ENCODE data around the gene THAP7. TPM values are rescaled to one million over a fixed set of nuclear protein-coding genes. Genes with fewer than 3 reads are reported as not detected.

The THAP7 gene
- total and polyA plus RNA-seq, 8 donors: 9.0 to 54.9 (median 13.8) TPM

- Histone ChIP-seq H3K36me3 (peaks cover 0 to 25% (median under 1%) of the 10 kb centered on the region in 3 donors), H3K27me3 (no peaks in the 10 kb centered on the region), H3K27ac (no peak overlapping the region), H3K4me1 (peaks cover 0 to 3% (median 0%) of the 10 kb centered on the region in 3 donors), H3K4me3 (no peak overlapping the region), H3K9me3 (no peaks in the 10 kb centered on the region)
- intact Hi-C loops (cut with DNase I): no loop called here
- no peak for TF ChIP-seq CTCF (IDR thresholded peaks at IDR 0.05)
- DNase-seq: no peak
- WGBS, 2 donors: 90 to 95% methylated on average over 10 of the region's 10 CpGs
- no peak for FAIRE-seq
- ATAC-seq: no peak
These were observed 7.0 kb downstream of the THAP7 start for GRCh38 chr22:20994902-20995241.

GRCh38 chr22:20994128-20994901 lies 7.6 kb downstream of the THAP7 start:
- Histone ChIP-seq H3K9me3 (no peaks in the 10 kb centered on the region), H3K27me3 (no peaks in the 10 kb centered on the region), H3K4me3 (no peak overlapping the region), H3K27ac (no peak overlapping the region), H3K36me3 (peaks cover 0 to 19% (median 0%) of the 10 kb centered on the region in 3 donors), H3K4me1 (no peaks in the 10 kb centered on the region)
- WGBS, 2 donors: 93% methylated on average over 27 to 30 of the region's 30 CpGs
- FAIRE-seq (no peak), ATAC-seq (no peak), DNase-seq (peak in 2 of 6 donors; percentile 41 to 63)
- no peak for TF ChIP-seq CTCF (IDR thresholded peaks at IDR 0.05)
- intact Hi-C loops (cut with DNase I): no loop called here

GRCh38 chr22:20993304-20994127 lies 8.4 kb downstream of the THAP7 start:
- FAIRE-seq: no peak

GRCh38 chr22:20992456-20993303 lies 9.2 kb downstream of the THAP7 start:
- WGBS, 2 donors: 87 to 90% methylated on average over 21 of the region's 21 CpGs
- H3K36me3 ChIP-seq: peaks cover 0 to 18% (median 0%) of the 10 kb centered on the region in 3 donors
- DNase-seq: peak in 2 of 6 donors; percentile 51 to 70
- H3K4me3 ChIP-seq: no peak overlapping the region
- no peak overlapping the region for H3K27ac ChIP-seq
- ATAC-seq: no peak
- FAIRE-seq: no peak
- no peak for TF ChIP-seq CTCF (IDR thresholded peaks at IDR 0.05)
- no peaks in the 10 kb centered on the region for H3K27me3 ChIP-seq
- intact Hi-C loops (cut with DNase I): no loop called here
- no peaks in the 10 kb centered on the region for H3K9me3 ChIP-seq
- no peaks in the 10 kb centered on the region for H3K4me1 ChIP-seq

More at GRCh38 chr22:20993304-20994127, 8.4 kb downstream of the THAP7 start:
- Histone ChIP-seq H3K4me1 (no peaks in the 10 kb centered on the region), H3K4me3 (no peak overlapping the region), H3K9me3 (no peaks in the 10 kb centered on the region), H3K27me3 (no peaks in the 10 kb centered on the region), H3K27ac (no peak overlapping the region), H3K36me3 (peaks cover 0 to 18% (median 0%) of the 10 kb centered on the region in 3 donors)
- peak in 2 of 6 donors; percentile 58 to 71 for DNase-seq
- no peak for ATAC-seq
- no peak for TF ChIP-seq CTCF (IDR thresholded peaks at IDR 0.05)
- 93 to 95% methylated on average over 29 of the region's 29 CpGs for WGBS, 2 donors
- intact Hi-C loops (cut with DNase I): no loop called here

All from pancreas (tissue), 10 donors.